HEK293 (cell line): ENCODE results near the gene C1D.

Experiments used
- CTCF ChIP-seq: fragments of 450-650 bp; formaldehyde crosslinking; IDR thresholded peaks from 2 replicates; pipeline ENCODE4 v1.5.1; 2016; ENCODE audit warnings: missing biosample characterization, missing genetic modification characterization
- GLIS1 ChIP-seq: fragments of 450-650 bp; formaldehyde crosslinking; IDR thresholded peaks from 2 replicates; pipeline ENCODE4 v1.5.1; 2016; ENCODE audit warnings: missing biosample characterization, missing genetic modification characterization
- MZF1 ChIP-seq: fragments of 450-650 bp; formaldehyde crosslinking; IDR thresholded peaks from 2 replicates; pipeline ENCODE4 v1.5.1; 2017; ENCODE audit warnings: missing biosample characterization, missing genetic modification characterization, borderline replicate concordance
- REST ChIP-seq: fragments of 450-650 bp; formaldehyde crosslinking; IDR thresholded peaks from 2 replicates; pipeline ENCODE4 v1.5.1; 2016; ENCODE audit warnings: missing biosample characterization, missing genetic modification characterization
- TRIM28 ChIP-seq: IDR thresholded peaks from 2 replicates; pipeline ENCODE4 v1.6.1; 2011; ENCODE audit warnings: low read length, control low read depth, borderline replicate concordance
- ZNF146 ChIP-seq: fragments of 450-650 bp; formaldehyde crosslinking; IDR thresholded peaks from 2 replicates; pipeline ENCODE4 v1.5.1; 2016; ENCODE audit warnings: missing biosample characterization, missing genetic modification characterization
- ZNF398 ChIP-seq: fragments of 450-650 bp; formaldehyde crosslinking; IDR thresholded peaks from 2 replicates; pipeline ENCODE4 v1.5.1; 2017; ENCODE audit warnings: missing biosample characterization, missing genetic modification characterization
- ZNF596 ChIP-seq: fragments of 450-650 bp; IDR thresholded peaks from 2 replicates; pipeline ENCODE4 v1.5.0; 2018; ENCODE audit warnings: missing biosample characterization, mild to moderate bottlenecking, missing genetic modification characterization, moderate library complexity
- ZNF621 ChIP-seq: fragments of 450-650 bp; formaldehyde crosslinking; IDR thresholded peaks from 2 replicates; pipeline ENCODE4 v1.5.1; 2017; ENCODE audit warnings: missing biosample characterization, missing genetic modification characterization
- TF ChIP-seq, protein P1 (sequence below): fragments of 450-650 bp; formaldehyde crosslinking; IDR thresholded peaks from 2 replicates; pipeline ENCODE4 v1.5.1; 2016; ENCODE audit warnings: missing biosample characterization, missing genetic modification characterization

DNA sequence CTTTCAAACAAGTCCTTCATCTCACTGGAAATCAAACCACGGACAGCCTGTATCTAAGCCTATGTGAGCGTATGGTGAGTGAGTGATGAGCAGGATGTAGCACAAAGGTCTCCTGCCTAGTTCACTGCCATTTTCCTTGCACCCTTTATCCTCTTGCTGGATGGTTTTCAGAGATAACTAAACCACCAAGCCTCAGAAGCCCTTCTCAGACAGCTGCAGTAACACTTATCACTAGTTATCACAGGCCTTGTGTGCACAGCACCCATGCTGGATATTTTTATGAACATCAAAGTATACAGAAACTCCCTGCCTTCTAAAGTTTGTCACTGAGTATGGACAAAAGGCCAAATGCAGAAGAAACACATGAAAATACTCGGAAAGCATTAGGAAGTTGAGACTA, 69.5 kb downstream of the C1D start:
- TF ChIP-seq ZNF621, result no peak
- no peak for TF ChIP-seq REST
- TF ChIP-seq TRIM28, result no peak
- TF ChIP-seq ZNF398 (tag by site-specific recombination), result no peak
- TF ChIP-seq, protein P1, sequence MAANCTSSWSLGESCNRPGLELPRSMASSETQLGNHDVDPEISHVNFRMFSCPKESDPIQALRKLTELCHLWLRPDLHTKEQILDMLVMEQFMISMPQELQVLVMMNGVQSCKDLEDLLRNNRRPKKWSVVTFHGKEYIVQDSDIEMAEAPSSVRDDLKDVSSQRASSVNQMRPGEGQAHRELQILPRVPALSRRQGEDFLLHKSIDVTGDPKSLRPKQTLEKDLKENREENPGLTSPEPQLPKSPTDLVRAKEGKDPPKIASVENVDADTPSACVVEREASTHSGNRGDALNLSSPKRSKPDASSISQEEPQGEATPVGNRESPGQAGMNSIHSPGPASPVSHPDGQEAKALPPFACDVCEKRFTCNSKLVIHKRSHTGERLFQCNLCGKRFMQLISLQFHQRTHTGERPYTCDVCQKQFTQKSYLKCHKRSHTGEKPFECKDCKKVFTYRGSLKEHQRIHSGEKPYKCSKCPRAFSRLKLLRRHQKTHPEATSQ, result no peak
- TF ChIP-seq CTCF (tag by site-specific recombination), result no peak
- no peak for TF ChIP-seq MZF1
- no peak for TF ChIP-seq ZNF146 (tag by site-specific recombination)
- TF ChIP-seq ZNF596 (tag by site-specific recombination), result no peak
- TF ChIP-seq GLIS1 (tag by site-specific recombination), result no peak
